Common myeloid progenitor, CD34-positive (primary cell): ENCODE data around the gene SYCP2.

Source experiments
- CTCF ChIA-PET: fragments of 350-600 bp; sonication (Branson Sonifier 250); formaldehyde crosslinking; loops from one replicate; lab custom pipeline; 2021; ENCODE audit warnings: antibody characterized with exemption; lab: Charles Lee
- POLR2A ChIA-PET: fragments of 350-600 bp; sonication (Branson Sonifier 250); formaldehyde crosslinking; loops from one replicate; lab custom pipeline; 2021; ENCODE audit warnings: antibody characterized with exemption; lab: Charles Lee
- DNase-seq, 3 donors: peaks; one replicate each; pipeline versions ENCODE4 v3.0.0 to v3.0.0-alpha.2; 2013
- H3K27ac ChIP-seq, 2 experiments: 1 replicate in 1 of 2; 2 replicates in 1 of 2; pipeline ENCODE4 v1.7.0; 2013; ENCODE audit warnings: inconsistent platforms in 2 of 2, low read length in 2 of 2, mild to moderate bottlenecking in 2 of 2, low read depth in 1 of 2, moderate library complexity in 1 of 2; ENCODE audit not compliant: severe bottlenecking in 2 of 2, insufficient read depth in 1 of 2, poor library complexity in 1 of 2
- H3K27me3 ChIP-seq, 5 experiments: replicated peaks in 2 of 5; 1 replicate in 3 of 5; 2 replicates in 2 of 5; pipeline versions ENCODE4 v1.6.1 to v1.7.0; 2013; ENCODE audit warnings: low read length in 4 of 5, mild to moderate bottlenecking in 2 of 5, moderate library complexity in 2 of 5, inconsistent platforms in 1 of 5; ENCODE audit not compliant: insufficient read depth in 5 of 5, control insufficient read depth in 4 of 5
- H3K36me3 ChIP-seq, 4 experiments: 1 replicate in 2 of 4; 2 replicates in 2 of 4; pipeline versions ENCODE4 v1.6.1 to v1.7.0; 2013; ENCODE audit warnings: low read length in 3 of 4, control low read depth in 1 of 4, mild to moderate bottlenecking in 1 of 4; ENCODE audit not compliant: control insufficient read depth in 4 of 4, insufficient read depth in 4 of 4
- H3K4me1 ChIP-seq, 4 experiments: 1 replicate in 3 of 4; 2 replicates in 1 of 4; pipeline versions ENCODE4 v1.6.1 to v1.7.1; 2013; ENCODE audit warnings: low read length in 3 of 4, mild to moderate bottlenecking in 3 of 4, control low read depth in 1 of 4, inconsistent platforms in 1 of 4, moderate library complexity in 1 of 4; ENCODE audit not compliant: control insufficient read depth in 4 of 4, insufficient read depth in 4 of 4; ENCODE audit errors: control extremely low read depth in 1 of 4
- H3K4me3 ChIP-seq, 7 experiments: 1 replicate in 4 of 7; 2 replicates in 3 of 7; pipeline versions ENCODE4 v1.5.1 to v1.7.0; 2013; ENCODE audit warnings: mild to moderate bottlenecking in 7 of 7, low read length in 6 of 7, moderate library complexity in 6 of 7, inconsistent platforms in 2 of 7, low read depth in 2 of 7, control low read depth in 1 of 7; ENCODE audit not compliant: insufficient read depth in 4 of 7, control insufficient read depth in 1 of 7; ENCODE audit errors: extremely low read depth in 1 of 7
- H3K9me3 ChIP-seq, 5 experiments: 1 replicate in 4 of 5; 2 replicates in 1 of 5; pipeline versions ENCODE4 v1.6.1 to v1.7.1; 2013; ENCODE audit warnings: low read length in 4 of 5, mild to moderate bottlenecking in 2 of 5, inconsistent platforms in 1 of 5, low read depth in 1 of 5, moderate library complexity in 1 of 5; ENCODE audit not compliant: control insufficient read depth in 4 of 5, insufficient read depth in 2 of 5; ENCODE audit errors: control extremely low read depth in 1 of 5
- WGBS: methylation state at CpG from one replicate; pipeline ENCODE4 v1.1.5; 2013; ENCODE audit not compliant: insufficient coverage; 5-methylcytosine and 5-hydroxymethylcytosine counted together

Gene SYCP2

GRCh38 chr20:59933849-59934585, 580 bp upstream of the SYCP2 start:
- no peaks in the 10 kb centered on the region for H3K27me3 ChIP-seq
- POLR2A ChIA-PET = no interaction called here
- peak; percentile 70 to 81 (median 74) for DNase-seq
- H3K4me3 ChIP-seq = peak overlapping the region; percentile 32 to 75 (median 64)
- WGBS = 7% methylated on average over 51 of the region's 59 CpGs
- H3K36me3 ChIP-seq = no peaks in the 10 kb centered on the region
- no peak overlapping the region for H3K27ac ChIP-seq
- H3K9me3 ChIP-seq = no peaks in the 10 kb centered on the region
- CTCF ChIA-PET = interaction anchor here (0.8 to 2.8 kb wide), 5 partner anchors 10 to 37 kb away, joined by 3 to 22 read pairs (median 3); no protein-coding TSS in a partner anchor
- H3K4me1 ChIP-seq = peaks cover 0 to 26% (median 22%) of the 10 kb centered on the region in 4 experiments

GRCh38 chr20:59932616-59933295, 681 bp downstream of the SYCP2 start:
- no peak for DNase-seq
- Histone ChIP-seq H3K4me3 (no peak overlapping the region), H3K27me3 (no peaks in the 10 kb centered on the region), H3K27ac (no peak overlapping the region), H3K4me1 (peaks cover 0 to 13% (median 10%) of the 10 kb centered on the region in 4 experiments), H3K9me3 (no peaks in the 10 kb centered on the region), H3K36me3 (no peaks in the 10 kb centered on the region)
- WGBS = 85% methylated on average over 65 of the region's 72 CpGs
- ChIA-PET CTCF (no interaction called here), POLR2A (no interaction called here)

- CTCF ChIA-PET = interaction anchor here (1.2 kb wide), 1 partner anchor 9 kb away, joined by 3 read pairs; the partner anchor contains the start of genes FAM217B and PPP1R3D
- no peaks in the 10 kb centered on the region for H3K36me3 ChIP-seq
- peaks cover 0 to 10% (median 6%) of the 10 kb centered on the region in 4 experiments for H3K4me1 ChIP-seq
- 100% methylated on average over 6 of the region's 9 CpGs for WGBS
- H3K4me3 ChIP-seq = no peak overlapping the region
- H3K9me3 ChIP-seq = no peaks in the 10 kb centered on the region
- peaks cover 0 to 7% (median 0%) of the 10 kb centered on the region in 5 experiments for H3K27me3 ChIP-seq
- POLR2A ChIA-PET = no interaction called here
- no peak overlapping the region for H3K27ac ChIP-seq
- DNase-seq = no peak
Measured at GRCh38 chr20:59931511-59932312, 1.7 kb downstream of the SYCP2 start.

GRCh38 chr20:59925899-59926298, 7.5 kb downstream of the SYCP2 start:
- no peak for DNase-seq
- ChIA-PET POLR2A (no interaction called here), CTCF (interaction anchor here (2.6 kb wide), 1 partner anchor 10 kb away, joined by 8 read pairs; no protein-coding TSS in a partner anchor)
- Histone ChIP-seq H3K4me1 (no peaks in the 10 kb centered on the region), H3K27me3 (peaks cover 0 to 7% (median 0%) of the 10 kb centered on the region in 5 experiments), H3K27ac (no peak overlapping the region), H3K4me3 (no peak overlapping the region), H3K9me3 (no peaks in the 10 kb centered on the region), H3K36me3 (no peaks in the 10 kb centered on the region)

- Histone ChIP-seq H3K36me3 (no peaks in the 10 kb centered on the region), H3K27me3 (peaks cover 0 to 7% (median 0%) of the 10 kb centered on the region in 5 experiments), H3K4me3 (no peak overlapping the region), H3K9me3 (no peaks in the 10 kb centered on the region), H3K4me1 (no peaks in the 10 kb centered on the region), H3K27ac (no peak overlapping the region)
- no peak for DNase-seq
- POLR2A ChIA-PET = no interaction called here
- no CpG with 5 or more reads among the region's 1 CpG for WGBS
- CTCF ChIA-PET = no interaction called here
Measured at GRCh38 chr20:59925359-59925758, 8.1 kb downstream of the SYCP2 start.

- no peaks in the 10 kb centered on the region for H3K36me3 ChIP-seq
- no peak overlapping the region for H3K27ac ChIP-seq
- no peaks in the 10 kb centered on the region for H3K9me3 ChIP-seq
- DNase-seq = no peak
- WGBS = 100% methylated on average over 1 of the region's 1 CpG
- peaks cover 0 to 7% (median 0%) of the 10 kb centered on the region in 5 experiments for H3K27me3 ChIP-seq
- no peaks in the 10 kb centered on the region for H3K4me1 ChIP-seq
- CTCF ChIA-PET = interaction anchor here (0.8 to 1.0 kb wide), 2 partner anchors 11 to 26 kb away, joined by 3 read pairs; no protein-coding TSS in a partner anchor
- POLR2A ChIA-PET = interaction anchor here (0.7 kb wide), 1 partner anchor 948 kb away, joined by 3 read pairs; no protein-coding TSS in a partner anchor
- no peak overlapping the region for H3K4me3 ChIP-seq
Measured at GRCh38 chr20:59923514-59923913, 9.9 kb downstream of the SYCP2 start.
